Lower leg skin (tissue), 3 donors: Measurements from ENCODE around the gene USP31.

ENCODE experiments used
- POLR2A ChIP-seq, 2 donors: fragments of 450-650 bp; IDR thresholded peaks; one replicate each; pipeline ENCODE4 v1.6.1; 2016 to 2017; ENCODE audit warnings: antibody characterized with exemption in 2 of 2, mild to moderate bottlenecking in 1 of 2, moderate library complexity in 1 of 2
- TF ChIP-seq, protein P1 (sequence below), 3 donors: fragments of 450-650 bp; IDR thresholded peaks; one replicate each; pipeline ENCODE4 v1.5.1; 2016; ENCODE audit warnings: antibody characterized with exemption in 3 of 3, mild to moderate bottlenecking in 3 of 3, moderate library complexity in 2 of 3

DNA sequence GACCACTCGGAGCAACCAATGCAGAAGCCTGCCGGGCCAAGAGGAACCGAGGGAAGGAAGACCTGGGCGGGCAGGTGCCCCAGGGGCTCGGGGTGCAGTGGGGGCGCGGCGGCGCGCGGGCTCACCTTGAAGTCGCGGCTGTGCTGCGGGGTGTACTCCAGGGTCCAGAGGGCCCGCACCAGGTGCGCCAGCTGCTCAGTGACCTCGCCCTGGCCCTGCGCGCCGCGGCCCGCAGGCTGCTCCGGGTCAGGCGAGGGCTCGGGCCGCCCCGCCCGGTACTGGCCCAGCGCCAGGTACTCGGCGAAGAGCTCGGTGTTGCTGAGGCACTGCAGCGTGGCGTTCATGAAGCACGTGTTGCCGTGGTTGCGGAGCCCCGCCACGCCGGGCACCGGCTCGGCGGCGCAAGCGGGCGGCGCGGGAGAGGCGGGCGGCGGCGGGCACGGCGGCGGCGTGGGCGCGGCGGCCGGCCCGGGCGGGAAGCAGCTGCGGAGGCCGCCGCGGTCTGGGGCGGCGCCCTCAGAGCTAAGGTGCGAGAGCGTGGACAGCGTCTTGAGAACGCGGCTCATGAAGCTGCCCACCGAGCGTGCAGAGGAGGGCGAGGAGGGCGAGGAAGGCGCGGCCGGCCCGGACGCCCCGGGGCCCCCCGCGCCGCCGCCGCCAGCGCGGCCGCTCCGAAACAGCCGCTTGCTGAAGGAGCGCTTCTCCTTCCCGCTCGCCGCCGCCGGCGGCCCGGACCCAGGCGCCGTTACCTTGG, 562 bp downstream of the USP31 start:
- TF ChIP-seq, protein P1, sequence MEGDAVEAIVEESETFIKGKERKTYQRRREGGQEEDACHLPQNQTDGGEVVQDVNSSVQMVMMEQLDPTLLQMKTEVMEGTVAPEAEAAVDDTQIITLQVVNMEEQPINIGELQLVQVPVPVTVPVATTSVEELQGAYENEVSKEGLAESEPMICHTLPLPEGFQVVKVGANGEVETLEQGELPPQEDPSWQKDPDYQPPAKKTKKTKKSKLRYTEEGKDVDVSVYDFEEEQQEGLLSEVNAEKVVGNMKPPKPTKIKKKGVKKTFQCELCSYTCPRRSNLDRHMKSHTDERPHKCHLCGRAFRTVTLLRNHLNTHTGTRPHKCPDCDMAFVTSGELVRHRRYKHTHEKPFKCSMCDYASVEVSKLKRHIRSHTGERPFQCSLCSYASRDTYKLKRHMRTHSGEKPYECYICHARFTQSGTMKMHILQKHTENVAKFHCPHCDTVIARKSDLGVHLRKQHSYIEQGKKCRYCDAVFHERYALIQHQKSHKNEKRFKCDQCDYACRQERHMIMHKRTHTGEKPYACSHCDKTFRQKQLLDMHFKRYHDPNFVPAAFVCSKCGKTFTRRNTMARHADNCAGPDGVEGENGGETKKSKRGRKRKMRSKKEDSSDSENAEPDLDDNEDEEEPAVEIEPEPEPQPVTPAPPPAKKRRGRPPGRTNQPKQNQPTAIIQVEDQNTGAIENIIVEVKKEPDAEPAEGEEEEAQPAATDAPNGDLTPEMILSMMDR (IDR thresholded peaks at IDR 0.05), result no peak
- no peak for TF ChIP-seq POLR2A (IDR thresholded peaks at IDR 0.05)
